HG03039 (cell line): ENCODE measurements around the gene TMEM79.

Experiments used
- ATAC-seq: cut with Tn5 transposase; IDR thresholded peaks from one replicate; pipeline ENCODE4 v1.9.1; 2021; ENCODE audit warnings: mild to moderate bottlenecking, moderate library complexity; ENCODE audit not compliant: unreplicated experiment

The TMEM79 gene, protein sequence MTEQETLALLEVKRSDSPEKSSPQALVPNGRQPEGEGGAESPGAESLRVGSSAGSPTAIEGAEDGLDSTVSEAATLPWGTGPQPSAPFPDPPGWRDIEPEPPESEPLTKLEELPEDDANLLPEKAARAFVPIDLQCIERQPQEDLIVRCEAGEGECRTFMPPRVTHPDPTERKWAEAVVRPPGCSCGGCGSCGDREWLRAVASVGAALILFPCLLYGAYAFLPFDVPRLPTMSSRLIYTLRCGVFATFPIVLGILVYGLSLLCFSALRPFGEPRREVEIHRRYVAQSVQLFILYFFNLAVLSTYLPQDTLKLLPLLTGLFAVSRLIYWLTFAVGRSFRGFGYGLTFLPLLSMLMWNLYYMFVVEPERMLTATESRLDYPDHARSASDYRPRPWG

DNA sequence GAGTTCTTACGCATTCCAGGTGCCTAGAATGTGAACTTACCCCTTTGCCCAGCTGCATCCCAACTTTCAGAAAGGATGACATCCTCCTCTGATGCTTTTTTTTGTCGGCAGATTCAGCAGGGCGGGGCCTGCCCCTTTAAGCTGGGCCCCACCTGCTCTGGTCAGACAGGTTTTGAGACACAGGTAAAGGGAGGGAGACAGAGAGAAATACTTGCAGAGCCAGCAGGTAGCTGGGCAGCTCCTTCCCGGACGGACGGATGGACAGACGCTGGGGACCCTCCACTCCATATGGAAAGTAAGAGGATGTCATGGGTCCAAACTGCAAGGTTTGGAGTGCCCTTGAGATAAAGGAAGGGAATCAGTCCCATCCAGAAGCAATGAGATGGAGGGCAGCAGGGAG is at the start of gene TMEM79:
TSS of gene TMEM79 (plus strand) at position 214 of the 400 bp plus-strand sequence. CDS start 902 bp downstream, outside the sequence.
- ATAC-seq: no peak

DNA sequence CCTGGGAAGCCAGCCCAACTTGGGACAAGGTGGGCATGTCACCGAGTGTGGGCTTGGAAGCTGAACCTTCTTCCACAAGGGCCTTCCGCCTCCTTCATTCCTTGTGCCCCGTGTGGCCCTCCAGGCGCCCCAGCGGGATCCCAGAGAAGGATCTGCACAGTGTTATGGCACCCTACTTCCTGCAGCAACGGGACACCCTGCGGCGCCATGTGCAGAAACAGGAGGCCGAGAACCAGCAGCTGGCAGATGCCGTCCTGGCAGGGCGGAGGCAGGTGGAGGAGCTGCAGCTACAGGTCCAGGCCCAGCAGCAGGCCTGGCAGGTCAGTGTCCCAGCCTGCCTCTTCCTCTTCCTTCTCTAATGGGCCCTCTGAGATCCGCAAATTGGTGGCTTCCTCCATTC is 48.0 kb upstream of the TMEM79 start:
- no peak for ATAC-seq

DNA sequence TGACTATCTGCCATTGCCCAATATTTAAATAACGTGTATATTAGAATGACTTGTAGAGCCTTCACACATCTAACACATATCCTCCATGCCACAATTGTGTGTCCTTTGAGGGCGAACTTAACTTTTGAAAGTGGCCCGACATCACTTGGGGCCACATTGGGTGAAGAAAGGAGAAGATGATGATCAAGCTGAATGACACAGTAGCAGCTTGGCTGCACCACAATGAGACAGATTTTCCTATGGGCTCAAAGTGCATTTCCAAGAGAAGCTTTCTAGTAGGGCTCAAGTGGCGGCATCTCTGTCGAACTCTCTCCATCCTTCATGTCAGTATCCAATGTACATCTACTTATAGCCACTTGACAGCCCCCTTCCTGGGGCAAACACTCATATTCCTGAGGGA is 45.9 kb upstream of the TMEM79 start:
- no peak for ATAC-seq

DNA sequence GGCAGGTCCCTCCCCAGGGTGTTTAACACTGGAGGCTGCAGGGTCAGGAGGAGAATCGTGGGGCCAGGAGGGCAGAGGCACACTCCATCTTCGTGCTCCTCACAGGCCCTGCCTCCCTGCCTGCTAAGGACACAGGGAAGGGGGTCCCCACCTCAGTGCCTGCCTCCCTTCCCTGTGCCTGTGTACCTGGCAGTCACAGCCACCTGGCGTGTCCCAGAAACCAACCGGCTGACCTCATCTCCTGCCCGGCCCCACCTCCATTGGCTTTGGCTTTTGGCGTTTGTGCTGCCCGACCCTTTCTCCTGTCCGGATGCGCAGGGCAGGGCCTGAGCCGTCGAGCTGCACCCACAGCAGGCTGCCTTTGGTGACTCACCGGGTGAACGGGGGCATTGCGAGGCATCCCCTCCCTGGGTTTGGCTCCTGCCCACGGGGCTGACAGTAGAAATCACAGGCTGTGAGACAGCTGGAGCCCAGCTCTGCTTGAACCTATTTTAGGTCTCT is 42.8 kb upstream of the TMEM79 start:
- ATAC-seq: no peak

DNA sequence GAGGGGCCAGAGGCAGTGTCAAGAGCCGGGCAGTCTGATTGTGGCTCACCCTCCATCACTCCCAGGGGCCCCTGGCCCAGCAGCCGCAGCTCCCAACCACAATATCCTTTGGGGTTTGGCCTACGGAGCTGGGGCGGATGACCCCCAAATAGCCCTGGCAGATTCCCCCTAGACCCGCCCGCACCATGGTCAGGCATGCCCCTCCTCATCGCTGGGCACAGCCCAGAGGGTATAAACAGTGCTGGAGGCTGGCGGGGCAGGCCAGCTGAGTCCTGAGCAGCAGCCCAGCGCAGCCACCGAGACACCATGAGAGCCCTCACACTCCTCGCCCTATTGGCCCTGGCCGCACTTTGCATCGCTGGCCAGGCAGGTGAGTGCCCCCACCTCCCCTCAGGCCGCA is 42.2 kb upstream of the TMEM79 start, which contains the start of gene BGLAP:
TSS of gene BGLAP (plus strand) at position 259 of the 400 bp plus-strand sequence. CDS start at position 307, 48 bp downstream.
- ATAC-seq: no peak

DNA sequence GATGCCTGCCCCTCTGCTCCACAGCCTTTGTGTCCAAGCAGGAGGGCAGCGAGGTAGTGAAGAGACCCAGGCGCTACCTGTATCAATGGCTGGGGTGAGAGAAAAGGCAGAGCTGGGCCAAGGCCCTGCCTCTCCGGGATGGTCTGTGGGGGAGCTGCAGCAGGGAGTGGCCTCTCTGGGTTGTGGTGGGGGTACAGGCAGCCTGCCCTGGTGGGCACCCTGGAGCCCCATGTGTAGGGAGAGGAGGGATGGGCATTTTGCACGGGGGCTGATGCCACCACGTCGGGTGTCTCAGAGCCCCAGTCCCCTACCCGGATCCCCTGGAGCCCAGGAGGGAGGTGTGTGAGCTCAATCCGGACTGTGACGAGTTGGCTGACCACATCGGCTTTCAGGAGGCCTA is 41.4 kb upstream of the TMEM79 start:
- no peak for ATAC-seq

DNA sequence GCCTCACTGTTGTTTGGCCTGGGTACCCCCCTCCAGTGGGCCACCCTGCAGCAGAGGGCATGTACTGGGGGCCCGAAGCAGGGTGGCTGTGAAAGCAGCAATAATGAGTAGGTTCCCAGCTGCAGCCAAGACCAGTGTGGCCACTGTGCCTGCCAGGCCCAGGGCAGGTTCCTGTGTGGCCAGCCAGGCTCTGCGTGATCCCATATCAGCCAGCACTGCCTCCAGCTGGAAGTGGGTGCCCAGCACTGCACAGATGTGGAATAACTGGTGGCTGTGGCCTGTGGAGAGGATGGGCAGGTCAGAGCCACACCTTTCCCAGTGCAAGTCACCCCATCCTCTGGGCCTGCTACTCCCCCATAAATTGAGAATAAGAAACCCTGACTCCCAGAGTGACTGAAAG is 40.0 kb upstream of the TMEM79 start:
- ATAC-seq: no peak

DNA sequence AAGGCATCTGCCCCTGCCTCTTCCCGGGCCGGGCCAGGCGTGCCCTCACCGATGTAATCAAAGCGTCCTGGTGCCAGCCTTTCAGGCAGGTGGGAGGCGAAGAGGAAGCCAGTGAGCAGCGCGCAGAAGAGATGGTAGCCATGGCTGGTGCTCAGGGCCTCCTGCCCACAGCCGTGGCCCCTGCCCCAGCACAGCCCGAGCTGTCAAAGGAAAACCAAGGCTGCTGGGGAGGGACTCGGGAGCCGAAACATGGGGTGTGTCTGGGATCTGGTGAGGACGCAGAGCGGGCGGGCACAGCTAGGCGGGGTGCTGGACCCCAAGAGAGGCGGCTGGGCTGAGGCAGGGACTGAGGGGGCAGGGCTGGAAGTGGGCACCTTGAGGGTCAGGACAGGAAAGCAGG is 39.4 kb upstream of the TMEM79 start:
- ATAC-seq: no peak

DNA sequence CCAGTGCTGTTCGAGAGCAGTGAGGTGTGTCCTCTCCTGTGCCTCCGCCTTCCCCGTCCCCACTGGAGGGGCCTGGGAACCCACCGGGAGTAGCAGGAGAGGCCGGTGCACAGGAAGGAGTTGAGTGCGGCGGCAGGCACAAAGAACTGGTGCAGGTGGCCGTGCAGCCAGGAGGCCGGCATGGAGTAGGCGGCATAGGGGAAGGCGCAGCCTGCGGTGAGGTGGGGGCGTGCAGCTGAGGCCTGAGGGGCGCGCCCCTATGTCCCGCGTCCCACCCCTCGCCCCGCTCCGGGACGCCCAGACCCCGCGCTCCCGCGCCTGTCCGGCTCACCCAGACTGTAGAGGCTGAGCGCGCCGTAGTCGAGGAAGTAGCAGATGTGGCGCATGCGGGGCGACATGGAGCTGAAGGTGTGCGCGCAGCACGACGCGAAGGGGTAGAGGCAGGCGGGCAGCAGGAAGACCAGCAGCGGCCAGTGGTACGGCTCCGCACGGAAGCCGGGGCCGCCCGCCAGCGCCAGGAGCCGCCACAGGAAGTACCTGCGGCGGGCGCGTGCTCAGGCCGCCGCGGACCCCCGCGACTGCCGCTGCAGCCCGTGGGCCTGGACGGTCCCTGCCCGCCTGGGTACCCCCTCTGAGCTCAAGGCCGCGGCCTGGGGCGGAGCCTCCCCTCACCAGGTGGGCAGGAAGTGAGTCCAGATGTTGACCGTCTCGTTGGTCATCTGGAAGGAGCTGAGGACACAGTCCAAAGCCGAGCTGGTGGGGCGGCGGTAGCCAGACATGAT is 38.5 kb upstream of the TMEM79 start:
- ATAC-seq: no peak

DNA sequence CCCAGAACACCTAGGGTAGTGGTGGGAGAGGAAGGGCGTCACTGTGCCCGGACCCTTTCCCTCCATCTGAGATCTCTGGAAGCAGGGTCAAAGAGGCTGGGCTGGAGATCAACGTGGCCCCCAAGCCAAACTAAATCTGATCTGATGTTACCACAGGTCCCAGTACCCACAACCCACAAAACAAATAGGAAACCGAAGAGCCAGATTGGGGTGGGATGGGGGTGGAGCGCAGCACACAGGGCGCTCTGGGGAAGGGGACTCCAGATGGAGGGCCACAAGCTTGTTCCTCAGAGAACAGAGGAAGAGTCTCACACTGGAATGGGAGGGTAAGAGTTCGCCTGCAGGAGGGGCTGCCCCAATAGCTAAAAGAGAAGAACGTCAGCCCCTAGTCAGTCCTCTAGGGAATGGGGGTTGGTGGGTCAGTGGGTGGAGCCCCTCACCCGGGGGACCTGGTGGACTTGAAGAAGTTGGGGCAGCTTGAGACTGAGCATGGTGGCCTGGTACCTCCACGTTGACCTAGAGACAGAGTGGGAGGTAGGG is 37.8 kb upstream of the TMEM79 start:
- no peak for ATAC-seq

DNA sequence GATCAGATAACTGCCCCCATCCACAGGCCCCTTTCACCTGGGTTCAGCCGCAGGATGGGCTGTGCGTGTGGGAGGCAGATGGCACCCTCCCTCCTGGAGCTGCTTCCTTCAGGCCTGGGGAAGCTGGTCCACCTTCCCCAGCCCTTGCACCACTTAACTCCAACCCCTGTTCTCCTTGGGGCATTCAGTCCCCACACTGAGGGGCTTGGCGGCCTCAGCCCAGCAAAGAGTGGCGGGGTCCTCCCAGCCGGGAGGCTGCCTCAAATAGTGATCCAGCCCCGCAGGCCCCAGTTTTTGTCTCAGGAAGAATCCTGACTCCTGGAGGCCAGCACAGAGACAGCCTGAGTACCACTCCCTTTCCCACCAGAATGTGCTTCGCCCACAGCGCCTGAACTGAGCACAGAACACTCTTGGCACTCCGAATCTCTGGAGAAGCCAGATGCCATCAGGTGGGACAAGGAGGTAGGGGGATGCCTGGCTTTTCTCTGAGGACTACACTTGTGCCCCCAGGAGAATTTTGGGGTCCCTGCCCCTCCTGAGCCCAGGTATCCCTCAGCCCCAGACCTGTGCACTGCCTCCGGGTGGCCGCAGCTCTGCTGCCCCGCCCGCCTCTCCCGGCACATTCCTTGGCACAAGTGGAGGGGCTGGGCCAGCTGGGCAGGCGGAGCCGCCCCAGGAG is 37.2 kb upstream of the TMEM79 start:
- ATAC-seq: no peak

DNA sequence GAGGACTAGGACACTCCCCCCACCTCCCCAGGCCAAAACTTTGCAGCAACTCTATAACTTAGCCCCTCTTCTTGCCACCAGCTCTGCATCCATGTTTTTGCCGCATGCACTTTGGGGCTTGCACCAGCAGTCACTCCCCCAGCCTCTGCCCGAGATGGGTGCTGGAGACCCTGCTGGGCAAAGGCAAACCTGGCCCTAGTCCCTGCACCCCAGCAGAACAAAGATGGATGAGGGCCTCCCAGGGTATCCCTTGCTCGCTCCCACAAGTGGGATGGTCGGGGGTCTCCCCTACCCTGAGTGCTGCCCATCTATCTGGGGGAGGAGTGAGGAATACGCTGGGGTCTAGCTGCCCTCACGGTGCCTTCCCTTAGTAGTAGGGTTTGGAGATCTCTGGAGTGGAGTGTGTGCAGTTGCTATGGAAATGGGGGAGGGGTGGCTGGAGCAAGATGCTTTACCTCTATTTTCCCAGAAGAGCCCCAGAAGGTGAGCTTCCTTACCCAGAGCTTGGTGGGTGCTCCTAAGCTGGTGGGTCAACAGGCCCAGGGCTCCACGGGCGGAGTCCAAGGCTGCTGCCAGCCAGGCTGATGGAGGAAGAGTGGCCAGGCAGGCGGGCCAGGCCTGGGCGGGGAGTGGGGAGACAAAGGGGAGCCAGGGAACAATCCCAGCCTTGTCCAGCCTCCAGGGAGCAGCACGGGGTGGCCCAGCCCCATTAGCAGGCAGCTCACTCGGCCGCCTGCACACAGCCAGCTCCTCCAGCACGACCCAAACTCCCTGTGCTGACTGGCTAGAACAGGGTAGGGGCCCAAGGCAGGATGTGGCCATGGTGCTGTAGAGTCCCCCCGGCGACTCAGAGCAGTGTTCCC is 36.4 kb upstream of the TMEM79 start, which contains the start of gene PAQR6:
TSS of gene PAQR6 (minus strand) at position 597 of the 863 bp plus-strand sequence. CDS start 1,325 bp downstream, outside the sequence.
- ATAC-seq: no peak

DNA sequence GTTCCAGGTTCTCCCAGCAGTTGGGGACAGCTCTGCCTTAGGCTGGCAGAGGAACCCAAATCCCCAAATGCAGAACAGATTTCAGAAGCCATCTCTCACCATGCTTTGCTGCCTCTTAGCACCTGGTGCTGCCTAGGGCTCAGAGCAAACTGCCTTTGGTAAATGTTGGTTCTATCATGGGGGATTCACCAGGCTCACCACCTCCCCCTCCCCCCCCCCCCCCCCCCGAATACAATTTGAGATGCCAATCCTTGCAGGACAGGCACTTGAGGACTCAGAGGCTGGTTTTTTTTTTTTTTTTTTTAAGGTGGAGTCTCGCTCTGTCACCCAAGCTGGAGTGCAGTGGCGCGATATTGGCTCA is 35.8 kb upstream of the TMEM79 start:
- ATAC-seq: no peak

DNA sequence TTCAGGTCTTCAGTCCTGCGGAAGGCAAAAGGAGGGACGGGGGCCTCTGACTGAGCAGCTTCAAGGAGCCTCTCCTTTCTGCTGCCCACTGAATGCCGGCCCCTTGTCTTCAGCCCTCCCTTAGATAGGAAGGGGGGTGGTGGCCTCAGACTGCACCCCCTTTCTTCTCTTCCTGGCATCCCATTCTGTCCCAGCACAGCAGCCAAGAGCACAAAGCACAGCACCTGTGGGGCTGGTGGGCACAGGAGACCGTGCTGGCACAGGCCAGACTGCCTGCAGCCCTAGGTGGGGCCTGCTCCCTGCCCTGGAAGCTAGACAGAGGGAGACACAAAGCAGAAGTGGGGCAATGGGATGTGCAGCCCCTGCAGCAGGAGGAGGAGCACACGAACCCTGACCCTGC is 34.5 kb upstream of the TMEM79 start:
- no peak for ATAC-seq

DNA sequence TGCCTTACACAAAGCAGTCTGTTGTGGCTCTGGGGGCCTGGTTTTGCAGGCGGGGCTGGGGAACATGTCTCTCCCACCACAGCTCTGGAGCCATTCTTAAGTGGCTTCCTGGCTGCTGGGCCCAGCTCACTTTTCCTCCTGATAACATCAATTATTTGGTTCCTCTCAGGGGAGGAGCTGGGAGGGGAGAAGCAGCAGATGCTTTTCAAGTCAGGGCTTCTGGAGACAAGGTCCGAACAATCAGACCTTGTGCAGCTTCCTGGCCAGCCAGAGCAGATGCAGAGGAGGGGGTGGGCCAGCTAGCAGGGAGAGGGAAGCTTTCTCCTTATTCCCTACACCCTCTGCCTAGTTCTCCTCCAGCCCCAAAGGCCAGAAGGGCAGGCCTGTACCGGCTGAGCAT is 32.6 kb upstream of the TMEM79 start:
- no peak for ATAC-seq

DNA sequence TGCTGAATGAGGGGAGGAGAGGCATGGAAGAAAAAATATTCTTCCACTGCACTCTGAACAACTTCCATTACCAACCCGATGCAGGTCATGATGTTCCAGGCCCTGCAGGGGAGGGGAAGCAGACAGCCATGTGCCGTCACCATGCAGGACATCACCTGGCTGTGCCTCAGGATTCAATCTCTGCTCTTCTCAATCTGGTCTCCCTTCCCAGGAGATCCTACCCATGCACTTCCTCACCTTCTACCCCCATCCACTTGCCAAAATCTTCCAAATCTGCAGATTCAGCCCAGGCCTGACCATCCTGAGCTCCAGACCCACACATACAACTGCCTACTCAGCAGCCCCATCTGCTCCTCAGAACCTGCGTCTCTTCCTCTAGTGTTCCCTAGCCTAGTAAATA is 30.5 kb upstream of the TMEM79 start:
- no peak for ATAC-seq

DNA sequence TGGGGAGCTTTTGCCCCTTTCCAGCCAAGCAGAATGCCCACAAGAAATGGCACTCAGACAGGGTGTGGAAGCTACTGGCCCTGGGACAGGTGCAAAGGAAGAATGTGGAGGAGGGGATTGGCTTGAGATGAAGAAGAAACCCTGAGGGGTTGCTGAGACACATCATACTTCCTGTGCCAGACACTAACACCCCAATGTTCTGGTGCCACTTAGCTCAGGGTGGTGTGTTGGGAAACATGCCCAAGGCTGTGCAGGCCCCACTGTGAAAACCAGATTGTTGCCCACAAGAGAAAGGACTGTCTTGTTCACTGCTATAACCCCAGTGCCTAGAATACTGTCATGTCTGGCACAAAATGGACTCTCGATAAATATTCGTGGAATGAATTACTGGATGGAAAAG is 26.4 kb upstream of the TMEM79 start:
- ATAC-seq: no peak

DNA sequence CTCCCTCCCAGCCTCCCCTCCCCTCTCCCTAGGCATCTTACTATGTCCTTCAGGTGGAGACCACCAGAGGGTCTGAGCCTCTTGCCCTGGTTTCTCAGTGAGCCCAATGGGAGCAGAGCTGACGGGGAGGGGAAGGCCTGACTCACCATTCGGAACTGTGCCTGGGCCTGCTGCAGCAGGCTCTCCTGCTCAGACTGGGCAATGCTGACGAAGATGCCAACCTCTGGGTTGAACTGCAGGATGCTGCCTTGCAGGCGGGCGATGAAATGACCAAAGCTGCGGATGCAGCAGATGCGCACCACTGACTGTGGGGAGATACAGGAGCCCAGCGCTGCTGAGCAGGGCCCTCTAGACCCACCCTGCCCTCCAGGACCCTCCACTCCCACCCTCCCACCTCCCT is 25.3 kb upstream of the TMEM79 start:
- ATAC-seq: no peak

DNA sequence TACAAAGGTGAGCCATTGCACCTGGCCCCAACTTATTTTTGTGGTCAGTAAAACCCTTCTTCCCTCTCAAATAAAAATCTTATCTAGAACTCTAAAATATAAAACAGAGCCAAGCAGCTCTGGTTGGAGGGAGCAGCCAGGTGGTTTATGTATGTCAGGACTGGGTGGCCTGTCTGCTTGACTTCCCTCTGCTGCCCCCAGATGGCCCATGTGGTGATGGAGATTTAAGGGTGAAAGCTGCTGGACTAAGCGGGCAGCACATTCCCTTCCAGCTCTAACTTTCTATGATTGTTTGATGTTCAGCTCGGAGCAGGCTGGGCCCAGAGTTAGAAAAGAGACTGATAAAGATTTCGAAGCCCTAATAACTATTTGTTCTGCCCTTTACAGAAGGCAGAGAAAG is 24.3 kb upstream of the TMEM79 start:
- ATAC-seq: no peak

DNA sequence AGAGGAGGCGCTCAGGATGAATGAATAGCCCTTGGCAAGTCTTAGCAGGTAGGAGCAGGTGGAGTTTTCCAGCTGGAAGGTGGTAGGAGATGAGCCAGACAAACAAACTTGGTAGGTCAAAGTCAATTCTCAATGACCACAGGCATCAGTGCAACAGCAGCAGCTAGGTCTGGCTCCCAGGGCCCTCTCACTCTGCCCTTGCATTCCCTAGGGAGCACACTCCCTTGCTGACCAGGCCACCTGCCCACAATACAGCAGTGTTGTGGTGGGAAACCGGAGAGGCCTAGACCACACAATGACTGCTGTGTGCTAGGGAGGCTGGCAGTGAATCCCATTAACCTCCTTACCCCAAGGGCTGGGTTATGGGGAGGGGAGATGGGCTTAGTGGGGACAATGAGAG is 23.2 kb upstream of the TMEM79 start:
- no peak for ATAC-seq
